WTC11 (cell line): Measurements from ENCODE around the gene NPLOC4. TPM values are rescaled to one million over a fixed set of nuclear protein-coding genes. Genes with fewer than 3 reads are reported as not detected.

Experiments
- ATAC-seq: fragments of 200-7000 bp; cut with Tn5 transposase; 2 replicates; pipeline ENCODE4 v1.10.0; 2021; ENCODE audit warnings: mild to moderate bottlenecking, moderate library complexity
- CTCF ChIA-PET: fragments of 300-600 bp; sonication (Branson Sonifier 250); formaldehyde crosslinking; loops from one replicate; lab custom pipeline; 2021; ENCODE audit warnings: antibody characterized with exemption; lab: Charles Lee
- POLR2A ChIA-PET: fragments of 350-600 bp; sonication (Branson Sonifier 250); formaldehyde crosslinking; loops from one replicate; lab custom pipeline; 2021; ENCODE audit warnings: antibody characterized with exemption; lab: Charles Lee
- DNase-seq: peaks from one replicate; pipeline ENCODE4 v3.0.0; 2021; ENCODE audit warnings: low spot score
- H3K27ac Mint-ChIP-seq: 2 replicates; pipeline ENCODE4 v1.8.0; 2021; ENCODE audit warnings: mixed read lengths
- H3K27me3 Mint-ChIP-seq: 2 replicates; pipeline ENCODE4 v1.8.0; 2021; ENCODE audit warnings: low read depth, mild to moderate bottlenecking, moderate library complexity, mixed read lengths
- H3K36me3 Mint-ChIP-seq: 2 replicates; pipeline ENCODE4 v1.8.0; 2021; ENCODE audit warnings: mixed read lengths
- H3K4me1 Mint-ChIP-seq: 2 replicates; pipeline ENCODE4 v1.8.0; 2022; ENCODE audit warnings: mixed read lengths
- H3K4me3 Mint-ChIP-seq: 2 replicates; pipeline ENCODE4 v1.8.0; 2021; ENCODE audit warnings: mild to moderate bottlenecking, moderate library complexity, mixed read lengths
- H3K9me3 Mint-ChIP-seq: 2 replicates; pipeline ENCODE4 v1.8.0; 2021; ENCODE audit warnings: mixed read lengths
- CDX4 ChIP-seq: fragments of 250-450 bp; sonication (Bioruptor Pico); IDR thresholded peaks from 2 replicates; pipeline ENCODE4 v1.9.0; 2021; ENCODE audit warnings: moderate library complexity, mild to moderate bottlenecking, inconsistent platforms, borderline replicate concordance
- CREM ChIP-seq: sonication (generic); formaldehyde crosslinking; IDR thresholded peaks from 2 replicates; pipeline ENCODE4 v1.8.1; 2022; ENCODE audit warnings: mild to moderate bottlenecking, missing genetic modification reagents, moderate library complexity
- ERG ChIP-seq: fragments of 250-450 bp; sonication (Bioruptor Pico); IDR thresholded peaks from 2 replicates; pipeline ENCODE4 v1.8.0; 2021; ENCODE audit warnings: mild to moderate bottlenecking
- ETV6 ChIP-seq: sonication (generic); formaldehyde crosslinking; IDR thresholded peaks from 2 replicates; pipeline ENCODE4 v1.8.1; 2022; ENCODE audit warnings: mild to moderate bottlenecking, missing genetic modification reagents
- FOXP1 ChIP-seq: sonication (generic); formaldehyde crosslinking; IDR thresholded peaks from 2 replicates; pipeline ENCODE4 v1.8.0; 2022; ENCODE audit warnings: missing genetic modification reagents, mild to moderate bottlenecking, moderate library complexity, borderline replicate concordance
- GRHL2 ChIP-seq: fragments of 250-450 bp; sonication (Bioruptor Pico); IDR thresholded peaks from 2 replicates; pipeline ENCODE4 v1.8.0; 2022; ENCODE audit warnings: mild to moderate bottlenecking, moderate library complexity; ENCODE audit not compliant: insufficient replicate concordance, severe bottlenecking
- GTF2I ChIP-seq: fragments of 250-450 bp; sonication (Bioruptor Pico); conservative IDR thresholded peaks from 2 replicates; pipeline ENCODE4 v1.4.0; 2021; ENCODE audit warnings: mild to moderate bottlenecking
- HMGXB4 ChIP-seq: sonication (generic); formaldehyde crosslinking; IDR thresholded peaks from 2 replicates; pipeline ENCODE4 v1.8.1; 2023; ENCODE audit warnings: mild to moderate bottlenecking, moderate library complexity, missing genetic modification reagents
- KAT7 ChIP-seq: sonication (generic); formaldehyde crosslinking; IDR thresholded peaks from 2 replicates; pipeline ENCODE4 v1.8.1; 2023; ENCODE audit warnings: missing genetic modification reagents, mild to moderate bottlenecking, borderline replicate concordance
- OVOL2 ChIP-seq: fragments of 250-450 bp; sonication (Bioruptor Pico); IDR thresholded peaks from 2 replicates; pipeline ENCODE4 v1.9.0; 2021; ENCODE audit warnings: mild to moderate bottlenecking, borderline replicate concordance
- RORB ChIP-seq: fragments of 250-450 bp; sonication (Bioruptor Pico); IDR thresholded peaks from 2 replicates; pipeline ENCODE4 v1.9.0; 2021; ENCODE audit warnings: mild to moderate bottlenecking
- SOX15 ChIP-seq: fragments of 250-450 bp; sonication (Bioruptor Pico); IDR thresholded peaks from 2 replicates; pipeline ENCODE4 v1.9.0; 2021; ENCODE audit warnings: mild to moderate bottlenecking
- total RNA-seq: library from RNA; stranded (reverse); gene quantifications from 3 replicates; pipeline ENCODE4 v1.2.3, GENCODE V29; 2021
- TF ChIP-seq, protein P1 (sequence below): sonication (generic); formaldehyde crosslinking; IDR thresholded peaks from 2 replicates; pipeline ENCODE4 v1.8.1; 2023; ENCODE audit warnings: mild to moderate bottlenecking, missing genetic modification reagents
- TF ChIP-seq, protein P2 (sequence below): fragments of 250-450 bp; sonication (Bioruptor Pico); IDR thresholded peaks from 2 replicates; pipeline ENCODE4 v2.1.2; 2022; ENCODE audit warnings: mild to moderate bottlenecking, moderate library complexity

NPLOC4 gene
- total RNA-seq, 1 experiment from 2014 or later, result 83.5 TPM

DNA sequence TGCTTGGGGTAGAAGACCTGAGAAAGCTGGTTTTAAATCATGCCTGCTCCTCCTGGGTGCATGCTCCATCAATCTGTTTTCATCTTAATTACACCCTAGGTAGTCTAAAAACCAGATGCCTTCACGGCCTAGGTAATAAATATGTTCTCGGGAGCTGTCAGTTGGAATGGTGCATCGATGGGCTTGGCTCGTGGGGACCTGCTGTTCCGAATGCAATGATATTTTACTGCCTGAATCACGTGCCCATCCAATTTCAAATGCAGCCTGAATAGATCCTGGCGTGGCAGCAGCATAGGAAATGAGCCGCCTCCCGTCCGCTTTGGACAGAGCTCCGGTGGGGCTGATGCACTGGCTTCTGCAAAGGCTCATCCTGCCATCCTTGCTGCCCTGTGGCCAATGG is 65.9 kb downstream of the NPLOC4 start (continued):
- TF ChIP-seq, protein P1, sequence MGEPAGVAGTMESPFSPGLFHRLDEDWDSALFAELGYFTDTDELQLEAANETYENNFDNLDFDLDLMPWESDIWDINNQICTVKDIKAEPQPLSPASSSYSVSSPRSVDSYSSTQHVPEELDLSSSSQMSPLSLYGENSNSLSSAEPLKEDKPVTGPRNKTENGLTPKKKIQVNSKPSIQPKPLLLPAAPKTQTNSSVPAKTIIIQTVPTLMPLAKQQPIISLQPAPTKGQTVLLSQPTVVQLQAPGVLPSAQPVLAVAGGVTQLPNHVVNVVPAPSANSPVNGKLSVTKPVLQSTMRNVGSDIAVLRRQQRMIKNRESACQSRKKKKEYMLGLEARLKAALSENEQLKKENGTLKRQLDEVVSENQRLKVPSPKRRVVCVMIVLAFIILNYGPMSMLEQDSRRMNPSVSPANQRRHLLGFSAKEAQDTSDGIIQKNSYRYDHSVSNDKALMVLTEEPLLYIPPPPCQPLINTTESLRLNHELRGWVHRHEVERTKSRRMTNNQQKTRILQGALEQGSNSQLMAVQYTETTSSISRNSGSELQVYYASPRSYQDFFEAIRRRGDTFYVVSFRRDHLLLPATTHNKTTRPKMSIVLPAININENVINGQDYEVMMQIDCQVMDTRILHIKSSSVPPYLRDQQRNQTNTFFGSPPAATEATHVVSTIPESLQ (CRISPR knock-in tag), result no peak
- TF ChIP-seq CDX4 (CRISPR knock-in tag) (no peak), HMGXB4 (CRISPR knock-in tag) (no peak), FOXP1 (CRISPR knock-in tag) (no peak), SOX15 (CRISPR knock-in tag) (no peak)

GRCh38 chr17:81569986-81570514 is 66.9 kb downstream of the NPLOC4 start:
- no peaks in the 10 kb centered on the region for H3K4me1 Mint-ChIP-seq
- no peak overlapping the region for H3K4me3 Mint-ChIP-seq
- H3K36me3 Mint-ChIP-seq, result peaks cover 54% of the 10 kb centered on the region
- ChIA-PET POLR2A (no interaction called here), CTCF (no interaction called here)
- TF ChIP-seq RORB (no peak), CREM (no peak), ERG (CRISPR knock-in tag) (no peak)
- H3K27me3 Mint-ChIP-seq, result no peaks in the 10 kb centered on the region
- ATAC-seq, result no peak
- H3K27ac Mint-ChIP-seq, result no peak overlapping the region
- DNase-seq, result no peak
- H3K9me3 Mint-ChIP-seq, result no peaks in the 10 kb centered on the region

DNA sequence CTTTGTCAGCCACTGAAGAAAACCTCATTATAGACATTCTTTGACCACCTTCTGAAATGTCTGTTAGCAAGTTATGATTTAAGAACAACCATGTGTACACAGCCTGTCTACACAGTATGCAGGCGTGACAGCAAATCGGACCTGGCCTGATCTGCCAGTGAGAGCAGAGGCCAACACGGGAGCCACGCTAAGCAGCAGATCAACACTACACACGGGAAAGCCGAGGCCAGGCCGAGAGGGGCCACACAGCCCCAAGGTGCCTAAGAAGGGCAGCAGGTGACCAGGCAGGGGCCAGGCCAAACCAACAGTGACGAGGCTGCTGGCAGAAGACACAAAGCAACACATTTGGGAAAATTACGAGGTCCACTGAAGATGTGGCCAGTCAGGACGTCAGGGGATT is 68.5 kb downstream of the NPLOC4 start:
- ATAC-seq (no peak), DNase-seq (no peak)
- Mint-ChIP-seq H3K27ac (no peak overlapping the region), H3K27me3 (no peaks in the 10 kb centered on the region), H3K4me1 (no peaks in the 10 kb centered on the region), H3K9me3 (no peaks in the 10 kb centered on the region), H3K4me3 (no peak overlapping the region), H3K36me3 (peaks cover 56% of the 10 kb centered on the region)
- CTCF ChIA-PET, result interaction anchor here (0.5 to 0.7 kb wide), 2 partner anchors 346 to 370 kb away, joined by 4 read pairs; partner anchors contain the start of gene CEP131
- POLR2A ChIA-PET, result no interaction called here
- TF ChIP-seq GRHL2 (CRISPR knock-in tag), result no peak
- no peak for TF ChIP-seq KAT7 (CRISPR knock-in tag)
- TF ChIP-seq, protein P2, sequence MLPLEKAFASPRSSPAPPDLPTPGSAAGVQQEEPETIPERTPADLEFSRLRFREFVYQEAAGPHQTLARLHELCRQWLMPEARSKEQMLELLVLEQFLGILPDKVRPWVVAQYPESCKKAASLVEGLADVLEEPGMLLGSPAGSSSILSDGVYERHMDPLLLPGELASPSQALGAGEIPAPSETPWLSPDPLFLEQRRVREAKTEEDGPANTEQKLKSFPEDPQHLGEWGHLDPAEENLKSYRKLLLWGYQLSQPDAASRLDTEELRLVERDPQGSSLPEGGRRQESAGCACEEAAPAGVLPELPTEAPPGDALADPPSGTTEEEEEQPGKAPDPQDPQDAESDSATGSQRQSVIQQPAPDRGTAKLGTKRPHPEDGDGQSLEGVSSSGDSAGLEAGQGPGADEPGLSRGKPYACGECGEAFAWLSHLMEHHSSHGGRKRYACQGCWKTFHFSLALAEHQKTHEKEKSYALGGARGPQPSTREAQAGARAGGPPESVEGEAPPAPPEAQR, result no peak
- TF ChIP-seq OVOL2 (CRISPR knock-in tag), result no peak
- TF ChIP-seq, protein P1 (CRISPR knock-in tag), result no peak
- no peak for TF ChIP-seq ETV6
- no peak for TF ChIP-seq GTF2I (CRISPR knock-in tag)
